Progenitor cell of endocrine pancreas (in vitro differentiated cells): ENCODE results near the gene NLRC5. TPM values are rescaled to one million over a fixed set of nuclear protein-coding genes. Genes with fewer than 3 reads are reported as not detected.

Experiments used
- DNase-seq: peaks from one replicate; pipeline ENCODE4 v3.0.0; 2021; ENCODE audit warnings: low spot score; ENCODE audit not compliant: unreplicated experiment
- H3K27ac Mint-ChIP-seq: 2 replicates; pipeline ENCODE4 v1.8.0; 2021; ENCODE audit warnings: mild to moderate bottlenecking, moderate library complexity, mixed read lengths
- H3K27me3 Mint-ChIP-seq: 2 replicates; pipeline ENCODE4 v1.8.0; 2021; ENCODE audit warnings: mixed read lengths
- H3K36me3 Mint-ChIP-seq: 2 replicates; pipeline ENCODE4 v1.8.0; 2022; ENCODE audit warnings: mixed read lengths; ENCODE audit not compliant: insufficient read depth
- H3K4me1 Mint-ChIP-seq: 2 replicates; pipeline ENCODE4 v1.8.0; 2021; ENCODE audit warnings: low read depth, mixed read lengths
- H3K4me3 Mint-ChIP-seq: 2 replicates; pipeline ENCODE4 v1.8.0; 2021; ENCODE audit warnings: low read depth, mild to moderate bottlenecking, moderate library complexity, mixed read lengths
- H3K9me3 Mint-ChIP-seq: 2 replicates; pipeline ENCODE4 v1.8.0; 2021; ENCODE audit warnings: low read depth, mixed read lengths
- total RNA-seq: library from RNA; stranded (reverse); gene quantifications from 2 replicates; pipeline ENCODE4 v1.2.1, GENCODE V29; 2021
- TF ChIP-seq, protein P1 (sequence below): fragments of 200-600 bp; sonication (generic); IDR thresholded peaks from one replicate; pipeline ENCODE4 v1.5.0; 2021; ENCODE audit warnings: antibody characterized with exemption, mild to moderate bottlenecking; ENCODE audit not compliant: unreplicated experiment

NLRC5 gene
- total RNA-seq, 1 donor from 2014 or later, result not detected

DNA sequence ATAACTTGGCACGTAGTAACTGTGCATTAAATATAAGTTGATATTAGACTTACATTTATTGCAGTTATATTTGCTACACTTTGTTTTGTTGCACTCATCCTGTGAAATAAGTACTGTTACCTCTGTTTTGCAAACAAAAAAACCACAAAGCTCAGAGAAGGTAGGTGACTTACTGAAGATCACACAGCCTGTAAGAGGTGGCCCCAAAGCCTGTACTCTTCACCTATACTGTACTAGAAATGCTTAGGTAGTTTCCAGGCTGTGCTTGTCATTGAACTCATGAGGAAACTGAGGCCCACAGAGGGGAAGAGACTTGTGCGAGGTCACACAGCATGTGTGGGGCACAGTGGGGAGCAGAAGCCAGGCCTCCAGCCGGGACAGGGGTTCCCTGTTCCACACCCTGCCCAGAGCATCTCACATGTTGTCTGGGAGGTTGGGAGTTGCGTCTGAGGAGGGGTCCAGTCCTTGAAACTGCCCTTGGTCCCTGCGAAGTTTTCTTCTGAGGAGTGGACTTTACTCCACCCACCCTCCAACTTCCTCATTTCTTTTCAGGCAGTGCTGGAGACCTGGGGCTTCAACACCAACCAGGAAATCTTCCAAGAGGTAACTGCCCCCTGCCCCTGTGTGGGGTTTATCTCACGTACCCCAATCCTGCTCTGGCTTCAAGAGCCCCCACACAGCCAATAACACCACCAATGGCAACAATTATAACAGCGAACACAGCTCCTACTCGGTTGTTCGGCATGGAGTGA is 14.6 kb upstream of the NLRC5 start:
- TF ChIP-seq, protein P1, sequence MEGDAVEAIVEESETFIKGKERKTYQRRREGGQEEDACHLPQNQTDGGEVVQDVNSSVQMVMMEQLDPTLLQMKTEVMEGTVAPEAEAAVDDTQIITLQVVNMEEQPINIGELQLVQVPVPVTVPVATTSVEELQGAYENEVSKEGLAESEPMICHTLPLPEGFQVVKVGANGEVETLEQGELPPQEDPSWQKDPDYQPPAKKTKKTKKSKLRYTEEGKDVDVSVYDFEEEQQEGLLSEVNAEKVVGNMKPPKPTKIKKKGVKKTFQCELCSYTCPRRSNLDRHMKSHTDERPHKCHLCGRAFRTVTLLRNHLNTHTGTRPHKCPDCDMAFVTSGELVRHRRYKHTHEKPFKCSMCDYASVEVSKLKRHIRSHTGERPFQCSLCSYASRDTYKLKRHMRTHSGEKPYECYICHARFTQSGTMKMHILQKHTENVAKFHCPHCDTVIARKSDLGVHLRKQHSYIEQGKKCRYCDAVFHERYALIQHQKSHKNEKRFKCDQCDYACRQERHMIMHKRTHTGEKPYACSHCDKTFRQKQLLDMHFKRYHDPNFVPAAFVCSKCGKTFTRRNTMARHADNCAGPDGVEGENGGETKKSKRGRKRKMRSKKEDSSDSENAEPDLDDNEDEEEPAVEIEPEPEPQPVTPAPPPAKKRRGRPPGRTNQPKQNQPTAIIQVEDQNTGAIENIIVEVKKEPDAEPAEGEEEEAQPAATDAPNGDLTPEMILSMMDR, result no peak
- Mint-ChIP-seq H3K27ac (no peak overlapping the region), H3K27me3 (peaks cover 12% of the 10 kb centered on the region), H3K4me1 (no peaks in the 10 kb centered on the region), H3K4me3 (no peak overlapping the region), H3K36me3 (no peaks in the 10 kb centered on the region), H3K9me3 (peaks cover 4% of the 10 kb centered on the region)
- DNase-seq, result no peak

DNA sequence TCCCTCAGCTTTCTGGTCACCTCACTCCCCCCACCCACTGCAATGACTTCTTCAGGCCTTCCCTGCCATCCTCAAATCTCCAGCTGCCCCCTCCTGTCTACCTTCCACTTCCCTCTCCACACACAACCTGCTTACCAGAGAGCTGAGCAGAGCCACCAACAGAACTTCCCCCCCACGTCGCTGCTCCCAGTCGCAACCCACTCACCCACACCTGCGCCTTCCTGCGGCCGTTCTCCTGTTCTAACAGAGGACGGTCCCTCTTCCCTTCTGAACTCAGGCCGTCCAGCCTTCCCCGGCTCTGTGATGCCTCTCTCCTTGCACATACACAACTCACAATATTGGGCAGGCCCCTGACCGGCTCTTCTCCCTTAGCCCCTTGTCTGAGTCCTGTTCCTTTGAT is 13.6 kb upstream of the NLRC5 start:
- Mint-ChIP-seq H3K27me3 (peaks cover 12% of the 10 kb centered on the region), H3K27ac (no peak overlapping the region), H3K9me3 (peaks cover 4% of the 10 kb centered on the region), H3K36me3 (no peaks in the 10 kb centered on the region), H3K4me3 (no peak overlapping the region), H3K4me1 (no peaks in the 10 kb centered on the region)
- TF ChIP-seq, protein P1, result no peak
- DNase-seq, result no peak

DNA sequence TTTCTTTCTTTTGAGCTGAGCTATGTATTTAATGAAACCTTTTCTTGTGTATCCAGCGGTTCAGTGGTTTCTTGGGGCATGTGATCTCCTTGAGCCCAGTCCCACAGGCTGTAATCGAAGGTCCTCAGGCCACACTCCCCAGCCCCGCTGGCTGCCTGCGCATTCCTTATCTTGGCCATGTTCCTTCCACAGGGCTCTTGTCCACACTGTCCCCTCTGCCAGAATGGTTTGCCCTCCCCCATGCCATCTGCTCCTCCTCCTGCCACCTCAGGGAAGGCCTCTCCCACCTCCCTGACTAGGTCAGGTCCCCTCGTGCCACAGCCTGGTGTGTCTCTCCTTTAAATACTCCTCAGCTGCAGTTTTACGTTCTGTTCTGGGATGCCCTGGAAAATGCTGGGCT is 12.1 kb upstream of the NLRC5 start:
- Mint-ChIP-seq H3K4me1 (no peaks in the 10 kb centered on the region), H3K4me3 (no peak overlapping the region), H3K36me3 (no peaks in the 10 kb centered on the region), H3K9me3 (peaks cover 4% of the 10 kb centered on the region), H3K27ac (no peak overlapping the region), H3K27me3 (peaks cover 20% of the 10 kb centered on the region)
- TF ChIP-seq, protein P1, result no peak
- no peak for DNase-seq

DNA sequence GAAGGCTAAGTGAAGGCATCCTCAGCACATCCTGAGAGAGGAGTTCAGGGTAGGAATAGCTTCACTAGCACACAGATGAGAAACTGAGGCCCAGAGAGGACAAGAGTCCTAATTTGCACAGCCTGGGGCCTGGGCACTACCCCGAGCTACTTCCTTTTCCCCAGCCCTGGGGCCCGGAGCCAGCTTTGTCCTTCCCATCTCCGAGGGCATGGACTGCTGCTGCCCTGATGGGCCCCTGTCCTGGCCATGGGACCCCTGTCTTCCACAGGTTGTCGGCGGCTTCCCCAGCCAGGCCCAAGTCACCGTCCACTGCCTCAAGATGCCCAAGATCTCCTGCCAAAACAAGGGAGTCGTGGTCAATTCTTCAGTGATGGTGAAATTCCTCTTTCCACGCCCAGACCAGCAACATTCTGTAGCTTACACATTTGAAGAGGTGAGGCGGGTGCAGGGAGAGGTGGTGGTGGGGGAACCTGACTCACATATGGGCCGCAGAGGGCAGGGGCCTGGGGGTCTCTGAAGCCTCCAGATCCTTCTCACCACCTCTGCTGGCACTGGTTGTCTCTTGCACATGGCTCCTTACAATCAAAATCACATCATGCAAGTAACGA is 11.4 kb upstream of the NLRC5 start:
- peaks cover 4% of the 10 kb centered on the region for H3K9me3 Mint-ChIP-seq
- no peak overlapping the region for H3K4me3 Mint-ChIP-seq
- TF ChIP-seq, protein P1, result no peak
- no peaks in the 10 kb centered on the region for H3K4me1 Mint-ChIP-seq
- no peak for DNase-seq
- H3K27me3 Mint-ChIP-seq, result peaks cover 27% of the 10 kb centered on the region
- H3K27ac Mint-ChIP-seq, result no peak overlapping the region
- no peaks in the 10 kb centered on the region for H3K36me3 Mint-ChIP-seq

DNA sequence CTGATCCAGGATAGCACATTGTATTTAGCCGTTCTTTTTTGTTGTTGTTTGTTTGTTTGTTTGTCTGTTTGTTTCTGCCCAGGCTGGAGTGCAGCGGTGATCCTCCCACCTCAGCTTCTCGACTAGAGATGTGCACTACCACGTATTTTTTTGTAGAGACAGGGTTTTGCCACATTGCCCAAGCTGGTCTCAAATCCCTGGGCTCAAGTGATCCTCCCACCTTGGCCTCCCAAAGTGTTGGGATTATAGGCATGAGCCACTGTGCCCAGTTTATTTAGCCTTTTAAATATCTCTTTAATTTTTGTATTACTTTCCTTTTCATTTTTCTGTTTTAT is 9.2 kb upstream of the NLRC5 start:
- DNase-seq, result no peak
- no peaks in the 10 kb centered on the region for H3K36me3 Mint-ChIP-seq
- no peaks in the 10 kb centered on the region for H3K9me3 Mint-ChIP-seq
- H3K27ac Mint-ChIP-seq, result no peak overlapping the region
- H3K4me1 Mint-ChIP-seq, result no peaks in the 10 kb centered on the region
- TF ChIP-seq, protein P1, result no peak
- H3K27me3 Mint-ChIP-seq, result peaks cover 38% of the 10 kb centered on the region
- no peak overlapping the region for H3K4me3 Mint-ChIP-seq
